ENCODE measurements around the gene ZC3HAV1L. TPM values are rescaled to one million over a fixed set of nuclear protein-coding genes. Genes with fewer than 3 reads are reported as not detected.

ZC3HAV1L gene
- total and polyA plus RNA-seq, 2 of the 8 experiments (the other 6 are each of a cell fraction or from before 2014, with no cell fraction given) = 5.2 to 7.0 TPM

DNA sequence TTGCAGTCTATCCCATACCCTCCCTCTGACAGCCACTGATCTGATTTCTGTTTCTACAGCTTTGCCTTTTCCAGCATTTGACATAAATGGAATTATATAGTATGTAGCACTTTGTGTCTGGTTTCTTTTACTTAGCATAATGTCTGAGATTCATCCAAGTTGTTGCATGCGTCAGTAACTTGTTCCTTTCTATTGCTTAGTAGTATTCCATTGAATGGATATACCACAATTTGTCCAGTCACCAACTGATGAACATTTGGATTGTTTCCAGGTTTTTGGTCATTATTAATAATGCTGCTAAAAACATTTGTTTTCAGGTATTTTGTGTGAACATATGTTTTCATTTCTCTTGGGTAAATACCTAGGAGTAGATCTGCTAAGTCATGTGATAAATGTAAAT, 48.2 kb downstream of the ZC3HAV1L start:
- Histone ChIP-seq H3K23ac (ENCODE audit: insufficient read length) (no peak overlapping the region), H3K14ac (ENCODE audit: insufficient read length) (no peak overlapping the region), H4K20me1 (replicated peaks in 1 of 2; ENCODE audit: control insufficient read depth in 1 of 2, insufficient read depth in 2 of 2, low read length in 2 of 2) (no peaks in the 10 kb centered on the region), H3K79me2 (ENCODE audit: control insufficient read depth in 1 of 2, insufficient read depth in 2 of 2, low read length in 2 of 2) (no peaks in the 10 kb centered on the region), H3K56ac (replicated peaks; ENCODE audit: insufficient read length, low read depth, low read length) (no peak overlapping the region), H3K79me1 (ENCODE audit: low read depth, low read length) (no peaks in the 10 kb centered on the region), H3K27me3 (replicated peaks in 1 of 4; ENCODE audit: control insufficient read depth in 3 of 4, extremely low read depth in 1 of 4, insufficient read depth in 3 of 4, low read length in 3 of 4) (peaks cover 0 to 5% (median 3%) of the 10 kb centered on the region in 4 experiments; a peak in 4 of 7 replicates), H3K9me3 (ENCODE audit: insufficient read depth in 2 of 2, low read depth in 1 of 2, low read length in 1 of 2) (peaks cover 0 to 8% of the 10 kb centered on the region in 2 experiments; a peak in 2 of 4 replicates), H3K4me2 (ENCODE audit: insufficient read depth in 1 of 2, low read depth in 2 of 2, low read length in 2 of 2) (no peak overlapping the region), H3K4me1 (replicated peaks in 1 of 4; ENCODE audit: control insufficient read depth in 3 of 4, insufficient read depth in 4 of 4, low read length in 3 of 4) (no peaks in the 10 kb centered on the region), H3K4me3 (ENCODE audit: extremely low read depth in 1 of 4, insufficient read depth in 2 of 4, low read depth in 3 of 4, low read length in 4 of 4) (no peak overlapping the region), H3K4ac (replicated peaks; ENCODE audit: insufficient read length, low read depth, low read length) (no peak overlapping the region), H3K23me2 (ENCODE audit: low read depth, low read length) (no peaks in the 10 kb centered on the region), H3K18ac (ENCODE audit: extremely low read depth, low read length) (no peak overlapping the region), H2BK12ac (ENCODE audit: low read depth, low read length) (no peak overlapping the region), H2BK120ac (replicated peaks; ENCODE audit: low read depth, low read length) (no peak overlapping the region), H4K91ac (replicated peaks; ENCODE audit: insufficient read length, low read length) (no peak overlapping the region), H2BK20ac (ENCODE audit: low read length) (no peak overlapping the region), H4K8ac (ENCODE audit: extremely low read depth, insufficient read depth, low read length) (no peak overlapping the region), H2AFZ (ENCODE audit: low read length) (no peak overlapping the region), H3K9ac (replicated peaks in 1 of 4; ENCODE audit: extremely low read depth in 1 of 4, low read depth in 3 of 4, low read length in 3 of 4) (no peak overlapping the region), H4K5ac (ENCODE audit: insufficient read length, low read depth, low read length) (no peak overlapping the region), H3K27ac (ENCODE audit: low read depth, low read length) (no peak overlapping the region), H3K36me3 (ENCODE audit: control insufficient read depth in 2 of 4, insufficient read depth in 4 of 4, low read length in 3 of 4) (no peaks in the 10 kb centered on the region), H2BK15ac (ENCODE audit: low read length) (no peak overlapping the region), H2BK5ac (ENCODE audit: low read depth, low read length) (no peak overlapping the region), H2AK5ac (ENCODE audit: low read depth, low read length) (no peak overlapping the region)
- ChIA-PET POLR2A (ENCODE audit: partially characterized antibody) (no interaction called here), CTCF (ENCODE audit: partially characterized antibody) (interaction anchor here (0.9 to 2.3 kb wide), 2 partner anchors 19 to 101 kb away, joined by 3 to 5 read pairs; no protein-coding TSS in a partner anchor)
- TF ChIP-seq SIX5 (IDR thresholded peaks at IDR 0.05; ENCODE audit: low read depth, low read length) (no peak), CREB1 (IDR thresholded peaks at IDR 0.05) (no peak), CTBP2 (IDR thresholded peaks at IDR 0.05; ENCODE audit: borderline replicate concordance, insufficient read depth, insufficient read length, low read length) (no peak), POU5F1 (IDR thresholded peaks at IDR 0.05; ENCODE audit: low read depth, low read length) (no peak), KDM1A (IDR thresholded peaks at IDR 0.05; ENCODE audit: borderline replicate concordance, low read length) (peak; percentile 84), GTF2F1 (IDR thresholded peaks at IDR 0.05; ENCODE audit: borderline replicate concordance, low read depth, low read length) (no peak), FOSL1 (IDR thresholded peaks at IDR 0.05; ENCODE audit: insufficient read depth, low read depth, low read length) (no peak), TEAD4 (IDR thresholded peaks at IDR 0.05; ENCODE audit: low read depth, low read length) (no peak), HDAC2 (IDR thresholded peaks at IDR 0.05; ENCODE audit: borderline replicate concordance in 1 of 2, low read depth in 2 of 2, low read length in 2 of 2) (peak in 1 of 2 experiments; percentile 70; a peak in 1 of 4 replicates)
- 100% methylated on average over 1 of the region's 1 CpG; no CpG with 5 or more reads in 1 of the 2 experiments for WGBS, 2 experiments (ENCODE audit: extremely low coverage in 1 of 2, insufficient coverage in 1 of 2, insufficient read length in 1 of 2, insufficient replicate concordance in 2 of 2, low coverage in 1 of 2, low lambda C conversion rate in 2 of 2, missing lambda C conversion rate in 1 of 2)
- FAIRE-seq = no peak
- DNase-seq (ENCODE audit: low read depth in 1 of 2, low spot score in 2 of 2) = no peak
